HEK293 (cell line): ENCODE measurements around the gene PAQR9.
A peak's percentile ranks its signal among the peaks of the same experiment; 100 is the strongest.

Source experiments
- CTCF ChIA-PET: fragments of 350-600 bp; formaldehyde crosslinking; extraction: SDS; loops from one replicate; lab custom pipeline; 2021; ENCODE audit warnings: antibody characterized with exemption; lab: Yijun Ruan, JAX
- POLR2A ChIA-PET: fragments of 300-600 bp; formaldehyde crosslinking; extraction: SDS; loops from one replicate; lab custom pipeline; 2020; ENCODE audit warnings: antibody characterized with exemption, inconsistent platforms; lab: Yijun Ruan, JAX
- H3K27ac ChIP-seq: fragments of 200-500 bp; sonication (Bioruptor generic); 2 replicates; pipeline ENCODE4 v1.5.1; 2014; ENCODE audit warnings: low read depth, low read length, control low read depth, inconsistent platforms; ENCODE audit errors: extremely low read depth
- H3K36me3 ChIP-seq, 2 experiments: fragments of 200-500 bp in 1 of 2; sonication (Bioruptor generic) in 1 of 2; 1 replicate in 1 of 2; 2 replicates in 1 of 2; pipeline ENCODE4 v1.5.1; 2014 to 2017; ENCODE audit warnings: inconsistent platforms in 2 of 2, low read length in 2 of 2; ENCODE audit not compliant: control insufficient read depth in 2 of 2, insufficient read depth in 1 of 2
- H3K4me1 ChIP-seq: fragments of 200-500 bp; sonication (Bioruptor generic); 2 replicates; pipeline ENCODE4 v1.5.1; 2014; ENCODE audit warnings: mild to moderate bottlenecking, low read length, inconsistent platforms; ENCODE audit not compliant: control insufficient read depth, insufficient read depth
- H3K4me3 ChIP-seq: 2 replicates; pipeline ENCODE4 v1.5.1; 2011; ENCODE audit warnings: low read depth, mild to moderate bottlenecking, control low read depth, low read length, moderate library complexity
- H3K9me3 ChIP-seq: fragments of 200-500 bp; sonication (Bioruptor generic); 2 replicates; pipeline ENCODE4 v1.5.1; 2014; ENCODE audit warnings: low read depth, low read length, inconsistent platforms; ENCODE audit not compliant: control insufficient read depth, insufficient read depth
- FEZF1 ChIP-seq: fragments of 450-650 bp; formaldehyde crosslinking; IDR thresholded peaks from 2 replicates; pipeline ENCODE4 v1.5.1; 2016; ENCODE audit warnings: missing biosample characterization, missing genetic modification characterization
- GLI2 ChIP-seq: fragments of 450-650 bp; formaldehyde crosslinking; IDR thresholded peaks from 2 replicates; pipeline ENCODE4; 2017; ENCODE audit warnings: missing biosample characterization, missing genetic modification characterization, low read depth, borderline replicate concordance
- IKZF3 ChIP-seq: fragments of 450-650 bp; IDR thresholded peaks from 2 replicates; pipeline ENCODE4 v1.5.0; 2018; ENCODE audit warnings: missing biosample characterization, mild to moderate bottlenecking, missing genetic modification characterization, moderate library complexity
- KLF7 ChIP-seq: fragments of 450-650 bp; formaldehyde crosslinking; IDR thresholded peaks from 2 replicates; pipeline ENCODE4 v1.5.1; 2016; ENCODE audit warnings: missing biosample characterization, missing genetic modification characterization, borderline replicate concordance
- PRDM1 ChIP-seq: fragments of 450-650 bp; formaldehyde crosslinking; IDR thresholded peaks from 2 replicates; pipeline ENCODE4; 2016; ENCODE audit warnings: missing biosample characterization, missing genetic modification characterization
- PRDM10 ChIP-seq: fragments of 450-650 bp; formaldehyde crosslinking; IDR thresholded peaks from 2 replicates; pipeline ENCODE4 v1.5.1; 2016; ENCODE audit warnings: missing biosample characterization, missing genetic modification characterization
- REPIN1 ChIP-seq: fragments of 450-650 bp; formaldehyde crosslinking; IDR thresholded peaks from 2 replicates; pipeline ENCODE4 v1.5.1; 2017; ENCODE audit warnings: missing biosample characterization, missing genetic modification characterization, low read depth
- SP3 ChIP-seq: fragments of 450-650 bp; formaldehyde crosslinking; IDR thresholded peaks from 2 replicates; pipeline ENCODE4 v1.5.1; 2016; ENCODE audit warnings: missing biosample characterization, missing genetic modification characterization
- SP7 ChIP-seq: fragments of 450-650 bp; formaldehyde crosslinking; IDR thresholded peaks from 2 replicates; pipeline ENCODE4 v1.5.1; 2016; ENCODE audit warnings: missing biosample characterization, missing genetic modification characterization
- TCF7L2 ChIP-seq: IDR thresholded peaks from 2 replicates; pipeline ENCODE4 v1.6.1; 2011; ENCODE audit warnings: low read depth, mild to moderate bottlenecking, inconsistent platforms, low read length, moderate library complexity, borderline replicate concordance
- ZBTB17 ChIP-seq: fragments of 450-650 bp; formaldehyde crosslinking; IDR thresholded peaks from 2 replicates; pipeline ENCODE4 v1.5.1; 2016; ENCODE audit warnings: missing biosample characterization, missing genetic modification characterization
- ZBTB21 ChIP-seq: fragments of 450-650 bp; formaldehyde crosslinking; IDR thresholded peaks from 2 replicates; pipeline ENCODE4 v1.5.1; 2017; ENCODE audit warnings: missing biosample characterization, missing genetic modification characterization
- ZNF175 ChIP-seq: fragments of 450-650 bp; formaldehyde crosslinking; IDR thresholded peaks from 2 replicates; pipeline ENCODE4 v1.5.1; 2016; ENCODE audit warnings: missing biosample characterization, missing genetic modification characterization
- ZNF223 ChIP-seq: fragments of 450-650 bp; formaldehyde crosslinking; IDR thresholded peaks from 2 replicates; pipeline ENCODE4 v1.5.1; 2016; ENCODE audit warnings: missing biosample characterization, missing genetic modification characterization
- ZNF239 ChIP-seq: fragments of 450-650 bp; formaldehyde crosslinking; IDR thresholded peaks from 2 replicates; pipeline ENCODE4 v1.5.1; 2016; ENCODE audit warnings: missing biosample characterization, missing genetic modification characterization
- ZNF26 ChIP-seq: fragments of 450-650 bp; formaldehyde crosslinking; IDR thresholded peaks from 2 replicates; pipeline ENCODE4 v1.5.1; 2016; ENCODE audit warnings: missing biosample characterization, missing genetic modification characterization
- ZNF335 ChIP-seq: fragments of 450-650 bp; formaldehyde crosslinking; conservative IDR thresholded peaks from 2 replicates; pipeline ENCODE4 v1.5.1; 2016; ENCODE audit warnings: missing biosample characterization, missing genetic modification characterization
- ZNF391 ChIP-seq: fragments of 450-650 bp; formaldehyde crosslinking; IDR thresholded peaks from 2 replicates; pipeline ENCODE4 v1.5.1; 2016; ENCODE audit warnings: low read depth, missing biosample characterization, missing genetic modification characterization, borderline replicate concordance
- ZNF48 ChIP-seq: fragments of 450-650 bp; formaldehyde crosslinking; IDR thresholded peaks from 2 replicates; pipeline ENCODE4 v1.5.1; 2016; ENCODE audit warnings: missing biosample characterization, missing genetic modification characterization
- ZNF560 ChIP-seq: fragments of 450-650 bp; formaldehyde crosslinking; IDR thresholded peaks from 2 replicates; pipeline ENCODE4 v1.5.1; 2017; ENCODE audit warnings: missing biosample characterization, missing genetic modification characterization, borderline replicate concordance
- ZNF654 ChIP-seq: fragments of 450-650 bp; formaldehyde crosslinking; IDR thresholded peaks from 2 replicates; pipeline ENCODE4 v1.5.1; 2016; ENCODE audit warnings: low read depth, missing biosample characterization, missing genetic modification characterization
- ZNF664 ChIP-seq: fragments of 450-650 bp; formaldehyde crosslinking; IDR thresholded peaks from 2 replicates; pipeline ENCODE4 v1.5.1; 2016; ENCODE audit warnings: missing biosample characterization, missing genetic modification characterization
- ZNF677 ChIP-seq: fragments of 450-650 bp; IDR thresholded peaks from 2 replicates; pipeline ENCODE4 v1.5.0; 2018; ENCODE audit warnings: missing biosample characterization, mild to moderate bottlenecking, missing genetic modification characterization, moderate library complexity
- ZNF768 ChIP-seq: fragments of 450-650 bp; formaldehyde crosslinking; IDR thresholded peaks from 2 replicates; pipeline ENCODE4 v1.5.1; 2018; ENCODE audit warnings: missing biosample characterization, mild to moderate bottlenecking, missing genetic modification characterization
- ZNF785 ChIP-seq: fragments of 450-650 bp; formaldehyde crosslinking; IDR thresholded peaks from 2 replicates; pipeline ENCODE4 v1.5.1; 2016; ENCODE audit warnings: missing biosample characterization, missing genetic modification characterization
- ZNF791 ChIP-seq: fragments of 450-650 bp; formaldehyde crosslinking; IDR thresholded peaks from 2 replicates; pipeline ENCODE4 v1.5.1; 2016; ENCODE audit warnings: missing biosample characterization, missing genetic modification characterization

PAQR9 gene

GRCh38 chr3:142961539-142961938, 1.9 kb downstream of the PAQR9 start (continued):
- no peak; the same call in 1 of the 2 replicates for TF ChIP-seq PRDM10 (tag by site-specific recombination)
- TF ChIP-seq ZNF26 (tag by site-specific recombination), result no peak
- TF ChIP-seq SP3 (tag by site-specific recombination), result no peak
- TF ChIP-seq REPIN1, result no peak
- no peak for TF ChIP-seq ZNF175 (tag by site-specific recombination)
- TF ChIP-seq ZNF391 (tag by site-specific recombination), result no peak
- TF ChIP-seq ZNF785 (tag by site-specific recombination), result no peak

- Histone ChIP-seq H3K9me3 (no peaks in the 10 kb centered on the region), H3K36me3 (no peaks in the 10 kb centered on the region), H3K27ac (no peak overlapping the region), H3K4me1 (no peaks in the 10 kb centered on the region), H3K4me3 (no peak overlapping the region)
- POLR2A ChIA-PET, result no interaction called here
- no peak for TF ChIP-seq KLF7 (tag by site-specific recombination)
- peak; percentile 43; the same call in 1 of the 2 replicates for TF ChIP-seq SP7
- CTCF ChIA-PET, result no interaction called here
Observed at GRCh38 chr3:142960322-142960850, 3.1 kb downstream of the PAQR9 start.

GRCh38 chr3:142958707-142959106, 4.8 kb downstream of the PAQR9 start:
- H3K4me1 ChIP-seq, result no peaks in the 10 kb centered on the region
- POLR2A ChIA-PET, result no interaction called here
- H3K36me3 ChIP-seq, result no peaks in the 10 kb centered on the region
- CTCF ChIA-PET, result interaction anchor here (0.7 to 1.4 kb wide), 2 partner anchors 10 to 36 kb away, joined by 3 to 5 read pairs; no protein-coding TSS in a partner anchor
- H3K4me3 ChIP-seq, result no peak overlapping the region
- TF ChIP-seq ZNF768 (tag by site-specific recombination), result no peak
- TF ChIP-seq ZBTB17, result 0 out of 2 replicates have a peak, but pooled peaks have one; percentile 16
- TF ChIP-seq PRDM1, result peak; percentile 54; the same call in 1 of the 2 replicates
- peak; percentile 82 for TF ChIP-seq ZNF335 (tag by site-specific recombination)
- TF ChIP-seq, all 188 proteins: peak for 3
- no peak overlapping the region for H3K27ac ChIP-seq
- no peaks in the 10 kb centered on the region for H3K9me3 ChIP-seq

GRCh38 chr3:142953443-142953842, 10.0 kb downstream of the PAQR9 start:
- ChIA-PET CTCF (interaction anchor here (0.6 kb wide), 2 partner anchors 65 to 326 kb away, joined by 3 read pairs; no protein-coding TSS in a partner anchor), POLR2A (no interaction called here)

More at GRCh38 chr3:142953443-142953842, 10.0 kb downstream of the PAQR9 start:
- TF ChIP-seq ZNF239 (tag by site-specific recombination), result no peak
- no peak for TF ChIP-seq TCF7L2
- no peak for TF ChIP-seq IKZF3 (tag by site-specific recombination)
- no peak for TF ChIP-seq ZNF791
- TF ChIP-seq ZBTB21 (tag by site-specific recombination), result no peak
- TF ChIP-seq ZNF654 (tag by site-specific recombination), result no peak
- no peak for TF ChIP-seq GLI2
- no peak for TF ChIP-seq ZNF664 (tag by site-specific recombination)
- TF ChIP-seq ZNF677, result no peak
- TF ChIP-seq ZNF223 (tag by site-specific recombination), result no peak
- no peak for TF ChIP-seq ZNF560 (tag by site-specific recombination)
- TF ChIP-seq FEZF1 (tag by site-specific recombination), result no peak
- no peak for TF ChIP-seq ZNF48 (tag by site-specific recombination)
- H3K27ac ChIP-seq, result no peak overlapping the region
- H3K9me3 ChIP-seq, result no peaks in the 10 kb centered on the region
- no peak overlapping the region for H3K4me3 ChIP-seq
- no peaks in the 10 kb centered on the region for H3K36me3 ChIP-seq
- H3K4me1 ChIP-seq, result no peaks in the 10 kb centered on the region
